T-helper 17 cell (primary cell): ENCODE measurements around the gene TIGD4. TPM values are rescaled to one million over a fixed set of nuclear protein-coding genes. Genes with fewer than 3 reads are reported as not detected.

Experiments
- ATAC-seq: fragments of 150-1000 bp; cut with Tn5 transposase; 2 replicates; pipeline ENCODE4 v1.10.0; 2021; ENCODE audit warnings: mild to moderate bottlenecking, moderate library complexity
- DNase-seq, 3 donors: peaks; one replicate each; pipeline versions ENCODE4 v3.0.0 to v3.0.0-alpha.2; 2020 to 2021
- H3K9me3 ChIP-seq: one replicate; pipeline ENCODE4 v1.7.0; 2013; ENCODE audit warnings: low read length, mild to moderate bottlenecking; ENCODE audit not compliant: control insufficient read depth, poor library complexity, severe bottlenecking
- H3K27ac Mint-ChIP-seq: one replicate; pipeline ENCODE4 v1.8.0; 2022; ENCODE audit warnings: mild to moderate bottlenecking, moderate library complexity, mixed read lengths
- H3K27me3 Mint-ChIP-seq: one replicate; pipeline ENCODE4 v1.8.0; 2022; ENCODE audit warnings: mixed read lengths
- H3K36me3 Mint-ChIP-seq: one replicate; pipeline ENCODE4 v1.8.0; 2022; ENCODE audit warnings: low read depth, mixed read lengths
- H3K4me1 Mint-ChIP-seq: one replicate; pipeline ENCODE4 v1.8.0; 2022; ENCODE audit warnings: mild to moderate bottlenecking, mixed read lengths
- H3K4me3 Mint-ChIP-seq: one replicate; pipeline ENCODE4 v1.8.0; 2022; ENCODE audit warnings: mild to moderate bottlenecking, moderate library complexity, mixed read lengths
- total RNA-seq, 4 donors: library from RNA in 2 of 4; stranded (reverse) in 2 of 4; gene quantifications; one replicate each; pipeline ENCODE4 v1.2.3 and lab custom pipeline; 2022 to 2026

Gene TIGD4
- total RNA-seq, 2 donors from 2014 or later: 0.13 to 0.40 TPM

DNA sequence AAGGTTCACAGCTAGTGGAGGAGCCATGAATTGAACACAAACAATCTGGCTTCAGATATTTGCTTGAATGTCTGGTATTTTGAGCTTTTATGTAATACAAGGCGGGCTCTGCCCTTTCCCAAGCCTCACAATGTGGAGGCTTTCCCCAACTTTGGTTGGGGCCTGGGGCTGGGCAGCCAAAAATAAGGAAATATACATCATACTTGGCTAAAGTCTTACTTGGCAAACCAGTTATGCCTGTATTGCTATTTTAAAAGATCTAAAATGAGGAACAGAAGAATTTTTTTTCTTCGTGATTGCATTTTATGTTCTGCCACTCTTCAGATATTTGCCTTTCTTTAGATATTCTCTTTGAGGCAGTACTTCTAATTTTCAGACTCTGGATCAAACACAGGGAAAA, 26.3 kb upstream of the TIGD4 start:
- ATAC-seq (no peak), DNase-seq (no peak)
- H3K9me3 ChIP-seq: no peaks in the 10 kb centered on the region
- H3K27ac Mint-ChIP-seq: no peak overlapping the region
- H3K4me1 Mint-ChIP-seq: peaks cover 15% of the 10 kb centered on the region
- no peak overlapping the region for H3K4me3 Mint-ChIP-seq
- H3K27me3 Mint-ChIP-seq: no peaks in the 10 kb centered on the region
- H3K36me3 Mint-ChIP-seq: no peaks in the 10 kb centered on the region

DNA sequence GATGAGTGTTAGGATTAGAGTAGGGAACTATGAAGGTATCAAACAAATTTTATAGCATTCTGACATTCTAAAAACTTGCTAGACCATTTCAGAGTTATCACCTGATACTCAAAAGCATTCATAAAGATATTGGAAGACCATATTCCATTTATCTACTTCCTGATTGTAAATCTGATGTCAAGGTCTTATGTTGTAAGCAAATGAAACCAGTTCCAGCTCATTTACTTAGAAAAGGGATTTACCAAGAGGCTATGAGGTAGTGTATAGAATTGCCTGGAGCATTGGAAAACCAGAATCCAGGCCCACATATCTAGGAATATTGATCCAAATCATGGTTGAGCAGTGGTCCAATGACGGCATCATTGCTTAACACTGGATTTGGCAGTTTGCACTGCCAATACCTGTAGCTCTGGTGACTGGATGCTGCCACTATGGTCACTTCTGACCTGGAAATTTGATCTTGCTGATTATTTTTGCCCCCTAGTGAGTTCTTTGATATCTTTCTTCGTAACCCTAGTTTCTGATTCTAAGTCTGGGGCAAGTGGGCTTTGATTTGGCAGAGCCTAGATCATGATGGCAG, 25.6 kb upstream of the TIGD4 start:
- H3K4me3 Mint-ChIP-seq: no peak overlapping the region
- peaks cover 15% of the 10 kb centered on the region for H3K4me1 Mint-ChIP-seq
- DNase-seq (no peak), ATAC-seq (no peak)
- H3K9me3 ChIP-seq: no peaks in the 10 kb centered on the region
- H3K27me3 Mint-ChIP-seq: no peaks in the 10 kb centered on the region
- H3K27ac Mint-ChIP-seq: no peak overlapping the region
- no peaks in the 10 kb centered on the region for H3K36me3 Mint-ChIP-seq

DNA sequence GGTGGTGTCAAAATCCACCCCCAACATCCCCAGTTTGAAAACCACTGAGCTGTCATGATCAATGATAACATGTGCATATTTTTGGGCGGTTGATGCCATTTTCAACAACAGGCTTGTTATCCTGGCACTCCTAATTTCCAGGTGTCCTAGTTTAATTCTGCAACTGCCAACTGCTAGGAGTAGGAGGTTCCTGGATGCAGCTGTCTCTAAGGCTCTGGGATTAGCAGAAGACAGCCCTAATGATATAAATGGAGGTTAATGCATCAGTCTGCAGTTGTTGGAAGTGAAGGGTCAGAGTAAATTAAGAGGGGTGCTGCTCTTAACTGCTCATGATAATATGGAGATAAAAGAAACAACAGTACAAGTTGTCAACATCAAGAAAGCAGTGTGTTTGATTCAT, 24.0 kb upstream of the TIGD4 start:
- no peaks in the 10 kb centered on the region for H3K36me3 Mint-ChIP-seq
- H3K27ac Mint-ChIP-seq: no peak overlapping the region
- H3K4me3 Mint-ChIP-seq: no peak overlapping the region
- DNase-seq (no peak), ATAC-seq (no peak)
- no peaks in the 10 kb centered on the region for H3K9me3 ChIP-seq
- no peaks in the 10 kb centered on the region for H3K27me3 Mint-ChIP-seq
- peaks cover 15% of the 10 kb centered on the region for H3K4me1 Mint-ChIP-seq

DNA sequence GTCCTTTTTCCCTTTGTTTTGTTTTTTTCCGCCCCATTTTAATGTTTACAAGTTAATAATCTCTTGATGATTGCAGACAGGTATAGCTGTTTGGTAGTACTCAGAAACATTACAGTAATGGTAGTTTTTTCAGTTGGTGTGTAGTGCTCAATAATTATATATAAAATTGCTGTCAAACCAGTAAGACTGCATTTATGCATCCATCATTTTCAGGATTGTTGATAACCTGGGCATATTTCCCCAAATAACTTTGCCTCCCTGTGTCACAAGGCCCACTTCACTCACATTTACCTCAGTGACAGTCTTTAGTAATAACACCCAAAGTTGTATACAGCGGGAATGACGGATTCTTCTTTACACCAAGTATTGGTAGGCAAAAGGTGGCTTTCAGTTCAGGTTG, 16.4 kb upstream of the TIGD4 start:
- no peaks in the 10 kb centered on the region for H3K9me3 ChIP-seq
- Mint-ChIP-seq H3K36me3 (peaks cover 7% of the 10 kb centered on the region), H3K27ac (no peak overlapping the region), H3K27me3 (no peaks in the 10 kb centered on the region), H3K4me3 (no peak overlapping the region), H3K4me1 (peaks cover 15% of the 10 kb centered on the region)
- DNase-seq: no peak
- no peak for ATAC-seq

DNA sequence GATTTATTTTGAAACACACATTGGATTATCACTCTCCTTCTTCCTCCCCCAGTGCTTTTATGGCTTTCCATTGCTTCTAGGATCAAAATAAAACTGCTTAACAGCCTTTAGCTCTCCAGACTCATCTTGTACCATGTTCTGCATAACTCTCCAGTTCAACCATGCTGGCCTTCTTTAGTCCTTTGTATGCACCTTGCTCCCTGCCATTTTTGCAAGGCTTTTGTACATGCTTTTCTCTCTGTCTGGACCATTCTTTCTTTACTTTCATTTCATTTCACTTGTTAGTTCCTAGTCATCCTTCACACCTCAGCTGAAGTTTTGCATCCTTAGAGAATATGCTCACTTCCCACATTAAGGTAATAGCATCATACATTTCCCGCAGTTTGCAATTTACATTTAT, 7.1 kb upstream of the TIGD4 start:
- Mint-ChIP-seq H3K4me3 (peak overlapping the region; percentile 79), H3K36me3 (peaks cover 2% of the 10 kb centered on the region), H3K4me1 (peaks cover 30% of the 10 kb centered on the region), H3K27me3 (no peaks in the 10 kb centered on the region), H3K27ac (peak overlapping the region; percentile 78)
- no peak for DNase-seq
- H3K9me3 ChIP-seq: no peaks in the 10 kb centered on the region
- ATAC-seq: no peak

DNA sequence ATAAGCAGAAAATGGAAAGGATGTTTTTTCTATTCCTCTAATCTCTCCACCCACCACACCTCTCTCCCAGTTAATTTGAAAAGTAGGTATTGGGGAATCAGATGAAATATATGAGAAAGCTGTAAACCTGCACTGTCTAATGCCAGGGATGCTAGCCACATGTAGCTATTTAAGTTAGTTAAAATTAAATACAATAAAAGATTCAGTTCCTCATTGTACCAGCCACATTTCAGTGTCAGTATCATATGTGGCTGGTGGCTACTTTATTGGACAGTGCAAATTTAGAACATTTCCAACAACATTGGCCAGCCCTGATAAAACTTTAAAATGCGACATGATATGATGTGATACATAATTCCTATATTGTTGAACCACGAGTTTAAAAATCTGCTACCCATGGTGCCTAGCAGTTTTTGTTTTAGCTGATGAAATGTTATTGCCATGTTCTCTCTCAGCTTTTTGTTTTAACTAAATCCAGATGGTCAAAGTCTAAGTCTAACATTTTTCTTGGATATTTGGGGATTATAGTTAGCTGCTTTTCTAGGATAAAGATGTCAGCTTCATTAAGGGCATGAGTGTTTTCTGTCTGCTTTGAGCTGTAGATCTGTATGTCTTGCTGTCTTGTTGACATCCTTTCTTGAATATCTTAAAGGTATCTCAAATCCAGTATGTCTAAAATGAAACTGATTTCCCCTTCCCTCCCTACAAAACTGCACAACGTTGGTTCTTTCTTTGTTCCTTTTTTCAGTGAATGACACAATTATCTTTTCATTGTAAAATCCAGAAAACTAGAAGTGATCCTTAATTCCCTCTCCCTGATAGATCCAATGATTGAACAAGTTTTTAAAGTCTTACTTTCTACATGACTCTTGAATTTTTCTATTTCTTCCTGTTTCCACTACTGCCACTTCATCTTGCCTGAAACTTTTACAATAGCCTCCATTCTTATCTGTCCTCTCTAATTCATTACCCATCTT, 6.4 kb upstream of the TIGD4 start:
- DNase-seq: no peak
- Mint-ChIP-seq H3K36me3 (peaks cover 2% of the 10 kb centered on the region), H3K27me3 (no peaks in the 10 kb centered on the region), H3K27ac (peak overlapping the region; percentile 78), H3K4me3 (peak overlapping the region; percentile 79), H3K4me1 (peaks cover 33% of the 10 kb centered on the region)
- no peak for ATAC-seq
- no peaks in the 10 kb centered on the region for H3K9me3 ChIP-seq

DNA sequence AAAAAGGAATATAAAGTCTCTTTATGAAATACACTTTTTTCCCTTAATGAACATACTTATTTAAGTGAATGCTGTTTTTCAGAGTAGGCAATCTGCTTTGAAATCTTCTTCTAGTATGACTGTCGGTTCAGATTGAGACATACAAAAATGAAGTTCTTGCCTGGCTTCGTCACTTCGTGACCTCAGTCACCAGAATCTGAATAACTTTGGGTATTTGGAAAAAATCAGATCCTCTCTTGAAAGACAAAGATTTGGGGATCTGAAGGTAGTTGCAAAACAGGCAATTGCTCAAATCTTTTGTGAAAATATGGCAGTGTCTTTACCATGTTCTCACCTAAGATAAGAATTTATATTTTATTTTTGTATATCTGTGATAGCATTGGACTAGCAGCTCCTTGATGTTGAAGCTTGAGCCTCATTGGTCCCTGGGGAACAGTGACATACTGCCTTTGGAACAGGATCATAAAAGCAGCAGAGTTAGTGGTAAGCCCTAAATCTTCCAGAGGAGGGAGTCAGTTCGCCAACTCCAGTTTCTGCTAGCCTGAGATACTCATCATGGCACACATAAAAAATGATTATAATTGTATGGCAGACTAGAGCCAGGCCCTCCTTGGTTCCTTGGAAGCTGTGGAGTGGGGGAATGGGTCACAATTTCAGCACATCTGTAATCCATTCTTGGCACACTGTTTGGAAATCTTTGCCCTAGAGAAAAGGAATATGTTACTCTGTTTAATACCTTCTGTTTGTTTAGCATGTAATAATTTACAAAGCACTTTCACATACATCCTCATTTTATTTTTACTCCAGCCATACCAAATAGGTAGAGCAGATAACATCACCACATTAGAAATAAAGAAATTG, 5.2 kb upstream of the TIGD4 start:
- H3K9me3 ChIP-seq: no peaks in the 10 kb centered on the region
- no peak overlapping the region for H3K4me3 Mint-ChIP-seq
- H3K4me1 Mint-ChIP-seq: peaks cover 42% of the 10 kb centered on the region
- peaks cover 2% of the 10 kb centered on the region for H3K36me3 Mint-ChIP-seq
- peak overlapping the region; percentile 19 for H3K27ac Mint-ChIP-seq
- no peaks in the 10 kb centered on the region for H3K27me3 Mint-ChIP-seq
- ATAC-seq: no peak
- DNase-seq: no peak

DNA sequence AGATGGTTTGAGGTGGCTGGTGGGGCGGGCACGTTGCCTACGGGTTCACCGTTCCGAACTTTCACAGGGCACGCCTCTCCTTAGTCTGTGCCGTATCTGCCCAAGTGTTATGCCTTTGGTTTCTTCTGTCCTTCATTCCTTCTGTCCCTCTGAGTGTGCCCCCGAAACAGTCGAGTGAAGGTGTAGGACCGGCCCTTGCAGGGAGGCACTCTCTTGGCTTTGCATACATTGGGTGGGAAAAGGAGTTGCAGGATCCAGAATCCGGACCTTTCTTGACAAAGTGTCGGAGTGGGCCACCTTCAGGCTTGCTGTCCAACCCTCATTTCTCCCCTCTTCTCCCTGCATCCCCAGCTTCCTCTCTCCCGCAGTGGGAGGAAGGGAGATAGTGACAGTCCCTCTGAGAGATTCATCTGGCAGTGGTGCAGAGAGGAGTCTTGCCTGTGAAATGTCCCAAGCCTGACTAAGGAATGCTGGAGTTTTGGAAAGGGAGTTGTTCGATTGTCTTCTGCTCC, 793 bp upstream of the TIGD4 start:
- no peaks in the 10 kb centered on the region for H3K27me3 Mint-ChIP-seq
- H3K9me3 ChIP-seq: no peaks in the 10 kb centered on the region
- peaks cover 41% of the 10 kb centered on the region for H3K4me1 Mint-ChIP-seq
- peak in 1 of 3 donors; percentile 61 for DNase-seq
- peak; percentile 76 for ATAC-seq
- peak overlapping the region; percentile 98 for H3K27ac Mint-ChIP-seq
- peak overlapping the region; percentile 99 for H3K4me3 Mint-ChIP-seq
- peaks cover 4% of the 10 kb centered on the region for H3K36me3 Mint-ChIP-seq

DNA sequence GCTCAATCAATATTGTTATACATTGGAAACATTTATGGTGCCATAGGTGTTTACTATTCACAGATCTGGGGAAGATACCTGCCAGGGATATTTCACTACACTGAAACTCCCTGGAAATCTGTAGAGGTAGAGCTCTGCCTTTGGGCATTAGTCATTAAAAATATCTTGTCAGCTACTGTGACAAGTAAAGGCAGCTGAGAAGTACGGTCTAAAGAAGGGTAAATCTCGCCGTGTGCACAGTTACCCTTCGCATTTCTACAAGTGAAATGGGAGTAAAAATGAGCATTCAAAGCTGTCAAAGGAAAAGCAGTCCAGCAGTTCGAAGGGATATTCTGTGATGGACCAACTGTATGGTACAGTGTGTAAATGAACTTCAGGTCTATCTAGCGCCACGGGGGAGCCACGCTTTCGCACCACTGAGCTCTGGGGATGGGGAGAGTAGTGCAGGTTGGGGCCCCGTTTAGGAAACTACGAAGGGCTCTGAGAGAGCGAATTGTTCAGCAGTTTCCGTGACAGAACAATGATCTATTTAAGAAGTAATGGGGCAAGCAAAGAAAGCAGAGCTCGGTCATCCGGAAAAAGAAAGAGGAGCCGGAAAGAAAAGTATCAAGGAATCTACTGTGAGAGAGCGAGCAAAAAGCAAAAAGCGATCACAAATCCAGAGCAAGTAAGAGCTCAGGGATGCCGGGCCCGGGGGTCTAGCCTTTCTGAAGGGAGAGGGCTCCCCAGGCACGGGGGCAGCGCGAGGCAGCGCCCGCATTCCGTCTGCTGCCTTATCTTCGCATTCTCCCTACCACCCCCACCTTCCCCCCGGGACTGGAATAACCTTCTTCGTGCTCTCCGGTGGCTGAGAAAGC, 646 bp downstream of the TIGD4 start:
- DNase-seq (peak in 1 of 3 donors; percentile 13), ATAC-seq (peak; percentile 17)
- H3K4me3 Mint-ChIP-seq: peak overlapping the region; percentile 99
- peaks cover 39% of the 10 kb centered on the region for H3K4me1 Mint-ChIP-seq
- H3K27ac Mint-ChIP-seq: peak overlapping the region; percentile 98
- peaks cover 4% of the 10 kb centered on the region for H3K36me3 Mint-ChIP-seq
- H3K9me3 ChIP-seq: no peaks in the 10 kb centered on the region
- no peaks in the 10 kb centered on the region for H3K27me3 Mint-ChIP-seq

DNA sequence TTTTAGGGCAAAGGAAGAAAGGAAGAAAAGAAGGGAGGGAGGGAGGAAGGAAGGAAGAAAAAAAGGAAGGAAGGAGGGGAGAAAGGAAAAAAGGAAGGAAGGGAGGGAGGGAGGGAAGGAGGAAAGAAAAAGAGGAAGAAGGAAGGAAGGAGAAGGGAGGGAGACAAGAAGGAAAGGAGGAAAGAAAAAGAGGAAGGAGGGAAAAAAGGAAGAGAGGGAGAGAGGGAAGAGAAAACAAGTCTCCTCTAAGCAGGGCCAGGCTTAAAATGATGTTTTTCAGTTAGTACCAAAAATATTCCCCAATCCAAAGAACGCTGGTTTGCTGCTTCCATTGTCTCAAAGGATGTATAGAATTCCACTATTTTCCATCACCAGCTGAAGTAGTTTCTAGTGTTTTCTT, 2.0 kb downstream of the TIGD4 start:
- no peaks in the 10 kb centered on the region for H3K9me3 ChIP-seq
- H3K27ac Mint-ChIP-seq: no peak overlapping the region
- H3K27me3 Mint-ChIP-seq: no peaks in the 10 kb centered on the region
- H3K4me1 Mint-ChIP-seq: peaks cover 34% of the 10 kb centered on the region
- ATAC-seq (no peak), DNase-seq (no peak)
- no peak overlapping the region for H3K4me3 Mint-ChIP-seq
- H3K36me3 Mint-ChIP-seq: peaks cover 4% of the 10 kb centered on the region

DNA sequence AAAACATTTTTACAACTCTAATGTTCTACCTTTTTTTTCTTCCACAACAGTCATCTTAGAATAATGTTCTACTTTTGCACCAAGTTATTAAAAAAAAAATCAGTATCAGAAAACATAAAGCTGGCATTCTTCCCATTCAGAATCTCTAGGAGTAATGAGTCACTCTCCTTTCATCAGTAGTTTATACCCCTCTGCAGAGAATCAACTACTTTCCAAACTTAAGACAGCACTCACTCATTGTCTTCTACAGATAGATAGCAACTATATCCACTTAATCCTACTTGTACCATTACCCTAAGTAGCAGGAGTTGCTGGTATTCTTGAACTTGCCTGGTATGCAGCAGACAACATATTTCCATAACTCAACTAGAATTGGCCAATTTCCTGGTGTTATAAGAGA, 3.2 kb downstream of the TIGD4 start:
- H3K4me3 Mint-ChIP-seq: no peak overlapping the region
- no peaks in the 10 kb centered on the region for H3K9me3 ChIP-seq
- no peak overlapping the region for H3K27ac Mint-ChIP-seq
- H3K36me3 Mint-ChIP-seq: peaks cover 4% of the 10 kb centered on the region
- ATAC-seq (no peak), DNase-seq (no peak)
- H3K27me3 Mint-ChIP-seq: no peaks in the 10 kb centered on the region
- peaks cover 24% of the 10 kb centered on the region for H3K4me1 Mint-ChIP-seq

DNA sequence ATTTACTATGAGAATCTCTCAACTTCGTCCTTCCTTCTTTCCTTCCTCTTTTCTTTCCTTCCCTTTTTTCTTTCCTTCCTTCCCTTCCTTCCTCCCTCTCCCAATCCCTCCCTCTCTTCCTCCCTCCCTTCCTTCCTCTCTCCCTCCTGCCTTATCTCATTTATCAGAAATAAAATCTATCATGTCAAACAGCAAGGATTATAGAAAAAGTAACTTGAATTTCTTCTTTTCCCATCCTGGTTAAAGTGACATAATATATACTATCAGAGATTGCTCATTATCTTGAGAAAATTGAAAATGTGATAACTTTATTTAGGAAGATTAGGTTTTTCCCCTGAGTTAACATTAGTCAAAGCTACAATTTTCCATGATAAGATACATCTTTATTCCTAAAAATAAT, 5.6 kb downstream of the TIGD4 start:
- no peaks in the 10 kb centered on the region for H3K9me3 ChIP-seq
- DNase-seq: no peak
- Mint-ChIP-seq H3K27me3 (no peaks in the 10 kb centered on the region), H3K4me3 (no peak overlapping the region), H3K4me1 (peaks cover 8% of the 10 kb centered on the region), H3K36me3 (no peaks in the 10 kb centered on the region), H3K27ac (no peak overlapping the region)
- no peak for ATAC-seq
